ENCODE data around the gene SLIRP.
"Not testable (repeated sequence)": the region's sequence is repeated elsewhere in the genome, so short reads cannot be mapped to it uniquely, and the experiment has no call there.

SLIRP gene

GRCh38 chr14:77746064-77746702, 38.3 kb downstream of the SLIRP start:
- Histone ChIP-seq H2AFZ (ENCODE audit: low read length) (no peak overlapping the region), H3K4me1 (ENCODE audit: insufficient read depth, low read length, poor library complexity, severe bottlenecking) (no peaks in the 10 kb centered on the region), H3K27me3 (ENCODE audit: insufficient read depth, low read length, poor library complexity, severe bottlenecking) (no peaks in the 10 kb centered on the region), H3F3A (ENCODE audit: low read depth) (no peaks in the 10 kb centered on the region), H3K4me3 (ENCODE audit: low read length, poor library complexity, severe bottlenecking) (no peak overlapping the region), H3K9me3 (ENCODE audit: insufficient read depth, low read depth, low read length) (no peaks in the 10 kb centered on the region), H3K4me2 (ENCODE audit: low read depth, low read length, poor library complexity, severe bottlenecking) (no peak overlapping the region), H3K79me2 (ENCODE audit: insufficient read depth, low read length) (peaks cover 2% of the 10 kb centered on the region; the same call in 1 of the 2 replicates), H3K9ac (ENCODE audit: low read depth, low read length, poor library complexity, severe bottlenecking) (no peak overlapping the region), H3K9me2 (replicated peaks; ENCODE audit: low read depth, low read length) (no peaks in the 10 kb centered on the region), H4K20me1 (ENCODE audit: insufficient read depth, low read length, poor library complexity, severe bottlenecking) (peaks cover 12% of the 10 kb centered on the region), H3K36me3 (ENCODE audit: insufficient read depth, low read length) (peaks cover 64% of the 10 kb centered on the region)
- TF ChIP-seq EZH2phosphoT487 (IDR thresholded peaks at IDR 0.05; ENCODE audit: borderline replicate concordance) = no peak
- TF ChIP-seq, protein P1, sequence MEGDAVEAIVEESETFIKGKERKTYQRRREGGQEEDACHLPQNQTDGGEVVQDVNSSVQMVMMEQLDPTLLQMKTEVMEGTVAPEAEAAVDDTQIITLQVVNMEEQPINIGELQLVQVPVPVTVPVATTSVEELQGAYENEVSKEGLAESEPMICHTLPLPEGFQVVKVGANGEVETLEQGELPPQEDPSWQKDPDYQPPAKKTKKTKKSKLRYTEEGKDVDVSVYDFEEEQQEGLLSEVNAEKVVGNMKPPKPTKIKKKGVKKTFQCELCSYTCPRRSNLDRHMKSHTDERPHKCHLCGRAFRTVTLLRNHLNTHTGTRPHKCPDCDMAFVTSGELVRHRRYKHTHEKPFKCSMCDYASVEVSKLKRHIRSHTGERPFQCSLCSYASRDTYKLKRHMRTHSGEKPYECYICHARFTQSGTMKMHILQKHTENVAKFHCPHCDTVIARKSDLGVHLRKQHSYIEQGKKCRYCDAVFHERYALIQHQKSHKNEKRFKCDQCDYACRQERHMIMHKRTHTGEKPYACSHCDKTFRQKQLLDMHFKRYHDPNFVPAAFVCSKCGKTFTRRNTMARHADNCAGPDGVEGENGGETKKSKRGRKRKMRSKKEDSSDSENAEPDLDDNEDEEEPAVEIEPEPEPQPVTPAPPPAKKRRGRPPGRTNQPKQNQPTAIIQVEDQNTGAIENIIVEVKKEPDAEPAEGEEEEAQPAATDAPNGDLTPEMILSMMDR (conservative IDR thresholded peaks at IDR 0.05; ENCODE audit: low read length) = no peak

- H3K9me3 ChIP-seq (ENCODE audit: insufficient read depth, low read depth, low read length); H3K27me3 ChIP-seq (ENCODE audit: insufficient read depth, low read length, poor library complexity, severe bottlenecking); H3K4me1 ChIP-seq (ENCODE audit: insufficient read depth, low read length, poor library complexity, severe bottlenecking); H3K4me3 ChIP-seq (ENCODE audit: low read length, poor library complexity, severe bottlenecking); H2AFZ ChIP-seq (ENCODE audit: low read length); H3K9me2 ChIP-seq (replicated peaks; ENCODE audit: low read depth, low read length); H3K79me2 ChIP-seq (ENCODE audit: insufficient read depth, low read length); H3K4me2 ChIP-seq (ENCODE audit: low read depth, low read length, poor library complexity, severe bottlenecking); H3F3A ChIP-seq (ENCODE audit: low read depth); H3K9ac ChIP-seq (ENCODE audit: low read depth, low read length, poor library complexity, severe bottlenecking): not testable (repeated sequence)
- Histone ChIP-seq H4K20me1 (ENCODE audit: insufficient read depth, low read length, poor library complexity, severe bottlenecking) (peaks cover 24% of the 10 kb centered on the region), H3K36me3 (ENCODE audit: insufficient read depth, low read length) (peaks cover 65% of the 10 kb centered on the region)
Measured at GRCh38 chr14:77747425-77747824, 39.5 kb downstream of the SLIRP start.

GRCh38 chr14:77752266-77752665, 44.4 kb downstream of the SLIRP start:
- Histone ChIP-seq H3K36me3 (ENCODE audit: insufficient read depth, low read length) (peaks cover 49% of the 10 kb centered on the region), H3K4me2 (ENCODE audit: low read depth, low read length, poor library complexity, severe bottlenecking) (peak overlapping the region; percentile 53), H3K9me3 (ENCODE audit: insufficient read depth, low read depth, low read length) (no peaks in the 10 kb centered on the region), H3K4me1 (ENCODE audit: insufficient read depth, low read length, poor library complexity, severe bottlenecking) (peaks cover 11% of the 10 kb centered on the region), H3K9me2 (replicated peaks; ENCODE audit: low read depth, low read length) (no peaks in the 10 kb centered on the region), H2AFZ (ENCODE audit: low read length) (no peak overlapping the region), H4K20me1 (ENCODE audit: insufficient read depth, low read length, poor library complexity, severe bottlenecking) (peaks cover 34% of the 10 kb centered on the region), H3F3A (ENCODE audit: low read depth) (no peaks in the 10 kb centered on the region), H3K9ac (ENCODE audit: low read depth, low read length, poor library complexity, severe bottlenecking) (peak overlapping the region; percentile 23), H3K4me3 (ENCODE audit: low read length, poor library complexity, severe bottlenecking) (peak overlapping the region; percentile 19), H3K27me3 (ENCODE audit: insufficient read depth, low read length, poor library complexity, severe bottlenecking) (no peaks in the 10 kb centered on the region), H3K79me2 (ENCODE audit: insufficient read depth, low read length) (peaks cover 46% of the 10 kb centered on the region)
- TF ChIP-seq, protein P1 (conservative IDR thresholded peaks at IDR 0.05; ENCODE audit: low read length) = no peak
- TF ChIP-seq EZH2phosphoT487 (IDR thresholded peaks at IDR 0.05; ENCODE audit: borderline replicate concordance) = no peak
